GM12878 (cell line): ENCODE data around the gene DAAM2. TPM values are rescaled to one million over a fixed set of nuclear protein-coding genes. Genes with fewer than 3 reads are reported as not detected.

Experiments
- ATAC-seq: fragments of 200-7000 bp; cut with Tn5 transposase; 3 replicates; pipeline ENCODE4 v1.9.1; 2020; ENCODE audit warnings: mild to moderate bottlenecking, moderate library complexity
- BruUV-seq: library from RNA; stranded (reverse); fragments of 400-500 nt; replicated peaks from 2 replicates; lab custom pipeline; 2021; lab: Mats Ljungman, UMichigan
- CTCF ChIA-PET: fragments of 300-600 bp; sonication (Branson Sonifier 250); formaldehyde crosslinking; extraction: SDS; loops from one replicate; lab custom pipeline; 2021; ENCODE audit warnings: inconsistent platforms; lab: Yijun Ruan, JAX
- POLR2A ChIA-PET: fragments of 350-600 bp; formaldehyde crosslinking; extraction: SDS; loops from one replicate; lab custom pipeline; 2021; ENCODE audit warnings: inconsistent platforms; lab: Charles Lee
- RAD21 ChIA-PET: fragments of 300-600 bp; sonication (Branson Sonifier 250); formaldehyde crosslinking; loops from one replicate; lab custom pipeline; 2023; ENCODE audit warnings: antibody characterized with exemption; ENCODE audit not compliant: unreplicated experiment; lab: Charles Lee
- SMC1A ChIA-PET: fragments of 300-600 bp; sonication (Branson Sonifier 250); formaldehyde crosslinking; loops from one replicate; lab custom pipeline; 2023; ENCODE audit not compliant: unreplicated experiment, uncharacterized antibody; lab: Charles Lee
- DNase-seq: peaks from one replicate; pipeline ENCODE4 v3.0.0-alpha.2; 2011; ENCODE audit warnings: low read depth, low spot score
- FAIRE-seq: peaks from 3 replicates; lab custom pipeline; 2011; peaks lifted over from hg19 to GRCh38; lab: Jason Lieb, UNC
- H2AFZ ChIP-seq: 2 replicates; pipeline ENCODE4 v1.6.0; 2011; ENCODE audit warnings: low read depth, low read length, control low read depth; ENCODE audit not compliant: control insufficient read depth
- H3K27ac ChIP-seq: 2 replicates; pipeline ENCODE4 v1.5.1; 2011; ENCODE audit warnings: control low read depth; ENCODE audit not compliant: control insufficient read depth, insufficient read depth
- H3K27me3 ChIP-seq, 2 experiments: replicated peaks in 1 of 2; 2 replicates each; pipeline versions ENCODE4 v1.6.0 to v1.6.1; 2011; ENCODE audit warnings: low read length in 1 of 2; ENCODE audit not compliant: control insufficient read depth in 2 of 2, insufficient read depth in 2 of 2
- H3K36me3 ChIP-seq, 2 experiments: 2 replicates each; pipeline ENCODE4 v1.5.1; 2011; ENCODE audit warnings: low read length in 1 of 2; ENCODE audit not compliant: control insufficient read depth in 2 of 2, insufficient read depth in 2 of 2
- H3K4me1 ChIP-seq: 2 replicates; pipeline ENCODE4 v1.6.1; 2011; ENCODE audit warnings: mild to moderate bottlenecking, low read length, moderate library complexity, mixed read lengths; ENCODE audit not compliant: control insufficient read depth, insufficient read depth
- H3K4me2 ChIP-seq: 2 replicates; pipeline ENCODE4 v1.6.0; 2011; ENCODE audit warnings: control low read depth; ENCODE audit not compliant: control insufficient read depth, insufficient read depth
- H3K4me3 ChIP-seq: fragments of 200-600 bp; sonication (generic); 2 replicates; pipeline ENCODE4 v1.5.1; 2016
- H3K79me2 ChIP-seq: 2 replicates; pipeline ENCODE4 v1.6.0; 2011; ENCODE audit warnings: low read length; ENCODE audit not compliant: control insufficient read depth, insufficient read depth
- H3K9ac ChIP-seq: 2 replicates; pipeline ENCODE4 v1.8.0; 2011; ENCODE audit warnings: low read length, control low read depth, mixed read lengths; ENCODE audit not compliant: control insufficient read depth, insufficient read depth
- H3K9me3 ChIP-seq: replicated peaks from 3 replicates; pipeline ENCODE4 v1.5.1; 2011; ENCODE audit warnings: mild to moderate bottlenecking, low read length; ENCODE audit not compliant: control insufficient read depth, insufficient read depth
- H4K20me1 ChIP-seq: 2 replicates; pipeline ENCODE4 v1.6.0; 2011; ENCODE audit not compliant: control insufficient read depth, insufficient read depth
- ASH2L ChIP-seq: fragments of 300-600, 200-600 bp; sonication (generic); IDR thresholded peaks from 2 replicates; pipeline ENCODE4 v1.6.1; 2017; ENCODE audit warnings: low read depth, mild to moderate bottlenecking, borderline replicate concordance
- BCL11A ChIP-seq: IDR thresholded peaks from 2 replicates; pipeline ENCODE4 v1.6.1; 2011; ENCODE audit warnings: low read depth, low read length
- BMI1 ChIP-seq: fragments of 450-650 bp; IDR thresholded peaks from 2 replicates; pipeline ENCODE4 v1.6.1; 2016; ENCODE audit warnings: mild to moderate bottlenecking, moderate library complexity, borderline replicate concordance
- CBX3 ChIP-seq: fragments of 200-600 bp; sonication (generic); IDR thresholded peaks from 2 replicates; pipeline ENCODE4 v1.6.1; 2016; ENCODE audit warnings: low read depth, borderline replicate concordance
- CTCF ChIP-seq, 3 experiments: IDR thresholded peaks in 2 of 3; conservative IDR thresholded peaks in 1 of 3; 2 replicates each; pipeline ENCODE4 v1.5.1; 2011; ENCODE audit warnings: low read depth in 3 of 3, low read length in 3 of 3, mild to moderate bottlenecking in 3 of 3, control low read depth in 2 of 3, moderate library complexity in 2 of 3, inconsistent platforms in 1 of 3, mixed read lengths in 1 of 3; ENCODE audit not compliant: control insufficient read depth in 2 of 3, insufficient read depth in 1 of 3; ENCODE audit errors: extremely low read depth in 1 of 3
- FOXK2 ChIP-seq: fragments of 450-650 bp; IDR thresholded peaks from 2 replicates; pipeline ENCODE4 v1.6.1; 2017; ENCODE audit warnings: mild to moderate bottlenecking, moderate library complexity
- HSF1 ChIP-seq: fragments of 150-350 bp; IDR thresholded peaks from 2 replicates; pipeline ENCODE4 v1.6.1; 2014; ENCODE audit warnings: mild to moderate bottlenecking, low read depth, low read length
- JUNB ChIP-seq: IDR thresholded peaks from 2 replicates; pipeline ENCODE4 v1.6.1; 2016; ENCODE audit warnings: antibody characterized with exemption, mild to moderate bottlenecking
- JUND ChIP-seq: IDR thresholded peaks from 2 replicates; pipeline ENCODE4 v1.6.1; 2012; ENCODE audit warnings: low read depth, mild to moderate bottlenecking, low read length, improper control_type of control experiment, moderate library complexity
- PAX8 ChIP-seq: fragments of 450-650 bp; IDR thresholded peaks from 2 replicates; pipeline ENCODE4 v1.6.1; 2017; ENCODE audit warnings: mild to moderate bottlenecking, moderate library complexity
- SMARCA5 ChIP-seq: fragments of 450-650 bp; IDR thresholded peaks from 2 replicates; pipeline ENCODE4 v1.6.1; 2017; ENCODE audit warnings: mild to moderate bottlenecking
- SRF ChIP-seq, 2 experiments: IDR thresholded peaks; 2 replicates each; pipeline ENCODE4 v1.6.1; 2011; ENCODE audit warnings: low read depth in 2 of 2, low read length in 2 of 2, mild to moderate bottlenecking in 1 of 2, moderate library complexity in 1 of 2
- TBL1XR1 ChIP-seq: IDR thresholded peaks from 2 replicates; pipeline ENCODE4 v1.6.1; 2012; ENCODE audit warnings: low read depth, low read length, improper control_type of control experiment
- ZBED1 ChIP-seq: IDR thresholded peaks from 2 replicates; pipeline ENCODE4 v1.6.1; 2016; ENCODE audit warnings: borderline replicate concordance
- ZNF24 ChIP-seq: fragments of 450-650 bp; IDR thresholded peaks from 2 replicates; pipeline ENCODE4 v1.6.1; 2017; ENCODE audit warnings: antibody characterized with exemption, mild to moderate bottlenecking
- WGBS: methylation state at CpG from one replicate; pipeline ENCODE4 v1.1.6; 2016; ENCODE audit warnings: low lambda C conversion rate; ENCODE audit not compliant: insufficient replicate concordance, insufficient coverage; ENCODE audit errors: missing lambda C conversion rate; 5-methylcytosine and 5-hydroxymethylcytosine counted together
- in situ Hi-C: fragments of 300-500 bp; cut with MboI; formaldehyde crosslinking; loops from 9 replicates; pipeline ENCODE4 v1.14.3; 2018; ENCODE audit warnings: mixed read lengths
- intact Hi-C: fragments of 100-400 bp; cut with micrococcal nuclease; formaldehyde crosslinking; loops from one replicate; pipeline ENCODE4 v1.14.2; 2022; ENCODE audit not compliant: unreplicated experiment
- polyA plus RNA-seq, 11 experiments: library from polyadenylated mRNA; depleted of rRNA in 4 of 11; unstranded in 6 of 11; stranded (reverse) in 5 of 11; fragments of >200 nt; fragmentation: Nextera tagmentation in 4 of 11; fragmentation: Illumina TruSeq in 1 of 11; extraction: Ambion mirVana in 4 of 11; extraction: Trizol in 1 of 11; gene quantifications; 1 replicate in 1 of 11; 2 replicates in 10 of 11; pipeline versions ENCODE4 v1.2.1 to v1.2.3, GENCODE V29; 2011 to 2016; ENCODE audit warnings: inconsistent platforms in 2 of 11, missing spikeins in 2 of 11, low read depth in 1 of 11
- total RNA-seq, 4 experiments: library from RNA; depleted of rRNA in 3 of 4; stranded (reverse); fragments of >200 nt in 3 of 4; fragmentation: Illumina TruSeq in 1 of 4; extraction: Trizol in 1 of 4; gene quantifications; 2 replicates each; pipeline versions ENCODE4 v1.2.1 to v1.2.3, GENCODE V29; 2013 to 2021
- TF ChIP-seq, protein P1 (sequence below): fragments of 450-650 bp; IDR thresholded peaks from 2 replicates; pipeline ENCODE4 v1.6.1; 2018; ENCODE audit warnings: mild to moderate bottlenecking, low read depth, moderate library complexity; ENCODE audit not compliant: partially characterized antibody
- TF ChIP-seq, protein P2 (sequence below): IDR thresholded peaks from 2 replicates; pipeline ENCODE4 v1.6.1; 2011; ENCODE audit warnings: mild to moderate bottlenecking, low read depth, low read length, moderate library complexity; ENCODE audit not compliant: insufficient replicate concordance
- TF ChIP-seq, protein P3 (sequence below): fragments of 450-650 bp; IDR thresholded peaks from 2 replicates; pipeline ENCODE4 v1.6.1; 2017; ENCODE audit warnings: borderline replicate concordance

The DAAM2 gene
- total and polyA plus RNA-seq, 10 of the 15 experiments (the other 5 are each of a cell fraction or from before 2014, with no cell fraction given): 0.05 to 0.22 TPM; not detected in 8

DNA sequence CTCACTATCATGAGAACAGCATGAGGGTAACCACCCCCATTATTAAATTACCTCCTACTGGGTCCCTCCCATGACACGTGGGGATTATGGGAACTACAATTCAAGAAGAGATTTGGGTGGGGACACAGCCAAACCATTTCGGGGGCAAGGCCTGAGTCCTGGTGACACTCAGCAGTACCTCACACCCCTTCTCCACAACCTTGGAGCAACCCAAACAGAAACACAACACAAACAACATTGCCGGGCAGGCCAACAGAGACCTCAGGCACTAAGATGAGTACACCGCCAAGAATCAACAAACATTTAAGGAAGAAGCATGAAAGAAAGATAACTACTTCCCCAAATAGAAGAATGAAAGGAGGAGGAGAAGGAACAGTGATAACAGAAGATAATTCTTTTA lies 125.2 kb downstream of the DAAM2 start:
- CTCF ChIA-PET: no interaction called here
- H3K9ac ChIP-seq: no peak overlapping the region
- RAD21 ChIA-PET: no interaction called here
- H2AFZ ChIP-seq: no peak overlapping the region
- H4K20me1 ChIP-seq: no peaks in the 10 kb centered on the region
- BruUV-seq: no TSS peak
- no peaks in the 10 kb centered on the region for H3K79me2 ChIP-seq
- FAIRE-seq (no peak), ATAC-seq (no peak), DNase-seq (no peak)
- no peaks in the 10 kb centered on the region for H3K36me3 ChIP-seq
- no peak overlapping the region for H3K27ac ChIP-seq
- H3K4me2 ChIP-seq: no peak overlapping the region
- POLR2A ChIA-PET: no interaction called here
- WGBS: 64% methylated on average over 4 of the region's 4 CpGs
- H3K4me1 ChIP-seq: no peaks in the 10 kb centered on the region
- SMC1A ChIA-PET: no interaction called here
- intact Hi-C loops: no loop called here
- H3K9me3 ChIP-seq: no peaks in the 10 kb centered on the region
- no peak overlapping the region for H3K4me3 ChIP-seq
- H3K27me3 ChIP-seq: no peaks in the 10 kb centered on the region
- in situ Hi-C loops: no loop called here
- TF ChIP-seq BMI1: no peak
- TF ChIP-seq, protein P1, sequence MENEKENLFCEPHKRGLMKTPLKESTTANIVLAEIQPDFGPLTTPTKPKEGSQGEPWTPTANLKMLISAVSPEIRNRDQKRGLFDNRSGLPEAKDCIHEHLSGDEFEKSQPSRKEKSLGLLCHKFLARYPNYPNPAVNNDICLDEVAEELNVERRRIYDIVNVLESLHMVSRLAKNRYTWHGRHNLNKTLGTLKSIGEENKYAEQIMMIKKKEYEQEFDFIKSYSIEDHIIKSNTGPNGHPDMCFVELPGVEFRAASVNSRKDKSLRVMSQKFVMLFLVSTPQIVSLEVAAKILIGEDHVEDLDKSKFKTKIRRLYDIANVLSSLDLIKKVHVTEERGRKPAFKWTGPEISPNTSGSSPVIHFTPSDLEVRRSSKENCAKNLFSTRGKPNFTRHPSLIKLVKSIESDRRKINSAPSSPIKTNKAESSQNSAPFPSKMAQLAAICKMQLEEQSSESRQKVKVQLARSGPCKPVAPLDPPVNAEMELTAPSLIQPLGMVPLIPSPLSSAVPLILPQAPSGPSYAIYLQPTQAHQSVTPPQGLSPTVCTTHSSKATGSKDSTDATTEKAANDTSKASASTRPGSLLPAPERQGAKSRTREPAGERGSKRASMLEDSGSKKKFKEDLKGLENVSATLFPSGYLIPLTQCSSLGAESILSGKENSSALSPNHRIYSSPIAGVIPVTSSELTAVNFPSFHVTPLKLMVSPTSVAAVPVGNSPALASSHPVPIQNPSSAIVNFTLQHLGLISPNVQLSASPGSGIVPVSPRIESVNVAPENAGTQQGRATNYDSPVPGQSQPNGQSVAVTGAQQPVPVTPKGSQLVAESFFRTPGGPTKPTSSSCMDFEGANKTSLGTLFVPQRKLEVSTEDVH: no peak
- TF ChIP-seq HSF1: no peak
- TF ChIP-seq JUND: no peak
- TF ChIP-seq, protein P2, sequence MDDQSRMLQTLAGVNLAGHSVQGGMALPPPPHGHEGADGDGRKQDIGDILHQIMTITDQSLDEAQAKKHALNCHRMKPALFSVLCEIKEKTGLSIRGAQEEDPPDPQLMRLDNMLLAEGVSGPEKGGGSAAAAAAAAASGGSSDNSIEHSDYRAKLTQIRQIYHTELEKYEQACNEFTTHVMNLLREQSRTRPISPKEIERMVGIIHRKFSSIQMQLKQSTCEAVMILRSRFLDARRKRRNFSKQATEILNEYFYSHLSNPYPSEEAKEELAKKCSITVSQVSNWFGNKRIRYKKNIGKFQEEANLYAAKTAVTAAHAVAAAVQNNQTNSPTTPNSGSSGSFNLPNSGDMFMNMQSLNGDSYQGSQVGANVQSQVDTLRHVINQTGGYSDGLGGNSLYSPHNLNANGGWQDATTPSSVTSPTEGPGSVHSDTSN: no peak
- TF ChIP-seq ASH2L: no peak
- no peak for TF ChIP-seq SMARCA5
- TF ChIP-seq, protein P3, sequence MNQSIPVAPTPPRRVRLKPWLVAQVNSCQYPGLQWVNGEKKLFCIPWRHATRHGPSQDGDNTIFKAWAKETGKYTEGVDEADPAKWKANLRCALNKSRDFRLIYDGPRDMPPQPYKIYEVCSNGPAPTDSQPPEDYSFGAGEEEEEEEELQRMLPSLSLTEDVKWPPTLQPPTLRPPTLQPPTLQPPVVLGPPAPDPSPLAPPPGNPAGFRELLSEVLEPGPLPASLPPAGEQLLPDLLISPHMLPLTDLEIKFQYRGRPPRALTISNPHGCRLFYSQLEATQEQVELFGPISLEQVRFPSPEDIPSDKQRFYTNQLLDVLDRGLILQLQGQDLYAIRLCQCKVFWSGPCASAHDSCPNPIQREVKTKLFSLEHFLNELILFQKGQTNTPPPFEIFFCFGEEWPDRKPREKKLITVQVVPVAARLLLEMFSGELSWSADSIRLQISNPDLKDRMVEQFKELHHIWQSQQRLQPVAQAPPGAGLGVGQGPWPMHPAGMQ: no peak
- no peak for TF ChIP-seq FOXK2
- no peak for TF ChIP-seq CBX3
- TF ChIP-seq TBL1XR1: no peak
- TF ChIP-seq PAX8: no peak
- TF ChIP-seq CTCF (IDR thresholded peaks at IDR 0.05 in 2 of 3, conservative IDR thresholded peaks at IDR 0.05 in 1 of 3; ENCODE audit: control insufficient read depth in 2 of 3, extremely low read depth in 1 of 3, insufficient read depth in 1 of 3, low read depth in 3 of 3, low read length in 3 of 3): no peak
- no peak for TF ChIP-seq ZNF24
- TF ChIP-seq SRF (IDR thresholded peaks at IDR 0.05; ENCODE audit: low read depth in 2 of 2, low read length in 2 of 2): no peak
- no peak for TF ChIP-seq ZBED1
- no peak for TF ChIP-seq BCL11A
- TF ChIP-seq JUNB: no peak
